Activated naive CD8-positive, alpha-beta T cell treated with anti-CD3 and anti-CD28 coated beads, Interleukin-2, amount 10 ng/mL, durations not matched to agents 7 days and 5 days (primary cell): ENCODE data around the gene DNAL1. TPM values are rescaled to one million over a fixed set of nuclear protein-coding genes. Genes with fewer than 3 reads are reported as not detected.
"Not testable (repeated sequence)": the region's sequence is repeated elsewhere in the genome, so short reads cannot be mapped to it uniquely, and the experiment has no call there.

Experiments used
- ATAC-seq: fragments of 150-1000 bp; cut with Tn5 transposase; one replicate; pipeline ENCODE4 v1.10.0; 2021; ENCODE audit warnings: low read depth, moderate library complexity
- POLR2A ChIA-PET: fragments of 350-600 bp; sonication (Branson Sonifier 250); formaldehyde crosslinking; loops from one replicate; lab custom pipeline; 2021; ENCODE audit warnings: antibody characterized with exemption; lab: Charles Lee
- DNase-seq: peaks from one replicate; pipeline ENCODE4 v3.0.0; 2021
- H3K27ac Mint-ChIP-seq: one replicate; pipeline ENCODE4 v1.8.0; 2022; ENCODE audit warnings: mild to moderate bottlenecking, mixed read lengths
- H3K27me3 Mint-ChIP-seq: one replicate; pipeline ENCODE4 v1.8.0; 2022; ENCODE audit warnings: mild to moderate bottlenecking, moderate library complexity, mixed read lengths
- H3K36me3 Mint-ChIP-seq: one replicate; pipeline ENCODE4 v1.8.0; 2021; ENCODE audit warnings: mild to moderate bottlenecking, mixed read lengths
- H3K4me1 Mint-ChIP-seq: one replicate; pipeline ENCODE4 v1.8.0; 2021; ENCODE audit warnings: mixed read lengths
- H3K4me3 Mint-ChIP-seq: one replicate; pipeline ENCODE4 v1.8.0; 2022; ENCODE audit warnings: mild to moderate bottlenecking, moderate library complexity, mixed read lengths
- H3K9me3 Mint-ChIP-seq: one replicate; pipeline ENCODE4 v1.8.0; 2021; ENCODE audit warnings: mixed read lengths
- total RNA-seq, 2 experiments: library from RNA; stranded (reverse); gene quantifications; one replicate each; pipeline ENCODE4 v1.2.3, GENCODE V29; 2021

DNAL1 gene
- total RNA-seq, 2 experiments from 2014 or later: 6.3 TPM

GRCh38 chr14:73659202-73659601 is 14.4 kb downstream of the DNAL1 start:
- H3K36me3 Mint-ChIP-seq, H3K4me3 Mint-ChIP-seq, H3K9me3 Mint-ChIP-seq, H3K27ac Mint-ChIP-seq, H3K4me1 Mint-ChIP-seq, ATAC-seq, DNase-seq, H3K27me3 Mint-ChIP-seq, POLR2A ChIA-PET: not testable (repeated sequence)

- H3K27ac Mint-ChIP-seq: no peak overlapping the region
- H3K4me3 Mint-ChIP-seq: no peak overlapping the region
- no peak for ATAC-seq
- POLR2A ChIA-PET: no interaction called here
- no peak for DNase-seq
- H3K27me3 Mint-ChIP-seq: no peaks in the 10 kb centered on the region
- peaks cover 1% of the 10 kb centered on the region for H3K4me1 Mint-ChIP-seq
- peaks cover 1% of the 10 kb centered on the region for H3K36me3 Mint-ChIP-seq
- no peaks in the 10 kb centered on the region for H3K9me3 Mint-ChIP-seq
Observed at GRCh38 chr14:73660511-73660910, 15.7 kb downstream of the DNAL1 start.

GRCh38 chr14:73661872-73662271 is 17.1 kb downstream of the DNAL1 start:
- no peaks in the 10 kb centered on the region for H3K27me3 Mint-ChIP-seq
- ATAC-seq (no peak), DNase-seq (no peak)
- no peak overlapping the region for H3K27ac Mint-ChIP-seq
- no peaks in the 10 kb centered on the region for H3K9me3 Mint-ChIP-seq
- POLR2A ChIA-PET: no interaction called here
- no peak overlapping the region for H3K4me3 Mint-ChIP-seq
- peaks cover 1% of the 10 kb centered on the region for H3K4me1 Mint-ChIP-seq
- peaks cover 1% of the 10 kb centered on the region for H3K36me3 Mint-ChIP-seq

GRCh38 chr14:73662487-73662943 is 17.7 kb downstream of the DNAL1 start:
- Mint-ChIP-seq H3K36me3 (peaks cover 1% of the 10 kb centered on the region), H3K27me3 (no peaks in the 10 kb centered on the region), H3K27ac (no peak overlapping the region), H3K4me1 (peaks cover 1% of the 10 kb centered on the region), H3K9me3 (no peaks in the 10 kb centered on the region), H3K4me3 (no peak overlapping the region)
- ATAC-seq (no peak), DNase-seq (no peak)
- POLR2A ChIA-PET: no interaction called here

DNA sequence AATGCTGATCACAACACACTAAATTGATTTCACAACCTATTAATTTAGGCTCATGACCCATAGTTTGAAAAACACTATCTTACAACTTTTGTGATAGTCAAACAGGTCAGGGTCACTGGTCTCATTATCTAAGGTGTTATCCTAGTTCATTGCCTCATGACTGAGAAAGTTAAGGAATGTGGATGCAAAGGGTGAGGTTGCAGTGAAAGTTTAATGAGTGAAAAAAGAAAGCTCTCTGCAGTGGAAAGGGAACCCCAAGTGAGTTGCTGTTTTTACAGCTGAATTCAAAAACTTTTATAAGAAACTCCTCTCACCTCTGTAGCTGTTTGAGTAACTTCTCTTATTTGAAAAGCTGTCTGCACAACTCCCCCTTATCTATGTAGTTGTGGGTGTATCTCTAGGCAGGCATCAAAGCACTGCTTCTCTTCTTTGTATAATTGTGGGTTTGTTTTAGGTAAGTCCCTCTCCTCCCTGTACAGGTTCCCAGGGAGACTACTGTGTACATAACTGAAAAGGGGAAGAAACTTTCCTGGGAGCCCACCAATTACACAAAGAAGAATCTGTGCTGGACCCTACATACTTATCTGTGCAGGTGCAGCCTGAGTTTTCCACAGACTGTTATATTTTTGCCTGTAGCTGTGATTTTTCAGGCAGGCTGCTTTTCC is 18.9 kb downstream of the DNAL1 start:
- H3K4me3 Mint-ChIP-seq: no peak overlapping the region
- H3K27ac Mint-ChIP-seq: no peak overlapping the region
- H3K4me1 Mint-ChIP-seq: peaks cover 1% of the 10 kb centered on the region
- H3K9me3 Mint-ChIP-seq: no peaks in the 10 kb centered on the region
- no peaks in the 10 kb centered on the region for H3K36me3 Mint-ChIP-seq
- POLR2A ChIA-PET: no interaction called here
- ATAC-seq (no peak), DNase-seq (no peak)
- H3K27me3 Mint-ChIP-seq: no peaks in the 10 kb centered on the region

- no peaks in the 10 kb centered on the region for H3K9me3 Mint-ChIP-seq
- H3K4me1 Mint-ChIP-seq: peaks cover 1% of the 10 kb centered on the region
- no peaks in the 10 kb centered on the region for H3K27me3 Mint-ChIP-seq
- DNase-seq (no peak), ATAC-seq (no peak)
- H3K27ac Mint-ChIP-seq: no peak overlapping the region
- no peak overlapping the region for H3K4me3 Mint-ChIP-seq
- H3K36me3 Mint-ChIP-seq: no peaks in the 10 kb centered on the region
- POLR2A ChIA-PET: no interaction called here
Observed at GRCh38 chr14:73665130-73665529, 20.3 kb downstream of the DNAL1 start.

DNA sequence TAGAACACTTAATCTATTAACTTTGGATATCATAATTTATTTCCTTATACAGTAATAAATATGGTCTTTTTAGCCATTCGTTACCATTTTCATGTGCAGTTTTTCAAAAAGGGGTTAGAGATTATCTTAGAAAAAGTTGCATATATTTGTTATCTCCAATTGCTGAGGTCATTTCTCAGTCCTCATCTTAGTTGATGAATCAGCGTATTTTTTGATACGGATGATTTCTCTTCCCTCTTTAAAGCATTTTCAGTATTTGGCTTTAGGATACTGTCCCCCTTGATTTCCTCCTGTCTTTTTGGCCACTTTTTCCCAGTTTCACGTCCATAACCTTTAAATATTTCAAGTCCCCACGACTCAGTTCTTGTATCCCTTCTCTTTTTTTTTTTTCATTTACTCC is 21.8 kb downstream of the DNAL1 start:
- no peak for ATAC-seq

GRCh38 chr14:73667854-73668253 is 23.1 kb downstream of the DNAL1 start:
- Mint-ChIP-seq H3K27ac (no peak overlapping the region), H3K36me3 (no peaks in the 10 kb centered on the region), H3K4me3 (no peak overlapping the region), H3K4me1 (peaks cover 1% of the 10 kb centered on the region), H3K27me3 (no peaks in the 10 kb centered on the region), H3K9me3 (no peaks in the 10 kb centered on the region)
- POLR2A ChIA-PET: no interaction called here
- no peak for DNase-seq
- no peak for ATAC-seq

More for the DNA sequence above, 21.8 kb downstream of the DNAL1 start:
- H3K4me1 Mint-ChIP-seq: peaks cover 1% of the 10 kb centered on the region
- POLR2A ChIA-PET: no interaction called here
- H3K27me3 Mint-ChIP-seq: no peaks in the 10 kb centered on the region
- no peaks in the 10 kb centered on the region for H3K36me3 Mint-ChIP-seq
- no peak overlapping the region for H3K4me3 Mint-ChIP-seq
- no peak for DNase-seq
- H3K9me3 Mint-ChIP-seq: no peaks in the 10 kb centered on the region
- no peak overlapping the region for H3K27ac Mint-ChIP-seq

- Mint-ChIP-seq H3K27me3 (no peaks in the 10 kb centered on the region), H3K27ac (no peak overlapping the region), H3K9me3 (no peaks in the 10 kb centered on the region), H3K4me1 (no peaks in the 10 kb centered on the region), H3K36me3 (no peaks in the 10 kb centered on the region), H3K4me3 (no peak overlapping the region)
- no peak for ATAC-seq
- no peak for DNase-seq
- POLR2A ChIA-PET: no interaction called here
Observed at GRCh38 chr14:73674986-73675385, 30.2 kb downstream of the DNAL1 start.

- H3K4me3 Mint-ChIP-seq: no peak overlapping the region
- ATAC-seq: no peak
- H3K9me3 Mint-ChIP-seq: no peaks in the 10 kb centered on the region
- POLR2A ChIA-PET: interaction anchor here (0.5 to 0.7 kb wide), 2 partner anchors 85 to 348 kb away, joined by 3 to 4 read pairs; no protein-coding TSS in a partner anchor
- H3K27ac Mint-ChIP-seq: no peak overlapping the region
- no peaks in the 10 kb centered on the region for H3K27me3 Mint-ChIP-seq
- H3K36me3 Mint-ChIP-seq: no peaks in the 10 kb centered on the region
- no peak for DNase-seq
- no peaks in the 10 kb centered on the region for H3K4me1 Mint-ChIP-seq
Observed at GRCh38 chr14:73678698-73679097, 33.9 kb downstream of the DNAL1 start.

- no peak overlapping the region for H3K4me3 Mint-ChIP-seq
- H3K27me3 Mint-ChIP-seq: no peaks in the 10 kb centered on the region
- DNase-seq (no peak), ATAC-seq (no peak)
- no peaks in the 10 kb centered on the region for H3K4me1 Mint-ChIP-seq
- H3K27ac Mint-ChIP-seq: no peak overlapping the region
- H3K36me3 Mint-ChIP-seq: no peaks in the 10 kb centered on the region
- H3K9me3 Mint-ChIP-seq: no peaks in the 10 kb centered on the region
- POLR2A ChIA-PET: no interaction called here
Observed at GRCh38 chr14:73680821-73681220, 36.0 kb downstream of the DNAL1 start.

DNA sequence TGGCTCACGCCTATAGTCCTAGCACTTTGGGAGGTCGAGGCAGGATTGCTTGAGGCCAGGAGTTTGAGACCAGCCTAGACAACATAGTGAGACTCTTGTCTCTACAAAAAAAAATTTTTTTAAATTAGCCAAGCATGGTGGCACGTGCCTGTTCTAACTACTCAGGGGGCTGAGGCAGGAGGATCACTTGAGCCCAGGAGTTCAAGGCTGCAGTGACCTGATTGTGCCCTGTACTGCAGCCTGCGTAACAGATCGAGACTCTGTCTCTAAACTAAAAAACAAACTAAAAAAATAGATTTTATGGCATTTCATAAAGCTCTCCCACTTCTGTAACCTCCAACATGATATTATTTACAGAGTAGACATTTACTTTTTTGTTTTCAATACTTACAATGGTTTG is 39.8 kb downstream of the DNAL1 start:
- no peak overlapping the region for H3K4me3 Mint-ChIP-seq
- no peaks in the 10 kb centered on the region for H3K4me1 Mint-ChIP-seq
- POLR2A ChIA-PET: no interaction called here

GRCh38 chr14:73685328-73685727 is 40.5 kb downstream of the DNAL1 start:
- Mint-ChIP-seq H3K4me3 (no peak overlapping the region), H3K36me3 (no peaks in the 10 kb centered on the region), H3K4me1 (no peaks in the 10 kb centered on the region), H3K9me3 (no peaks in the 10 kb centered on the region), H3K27me3 (no peaks in the 10 kb centered on the region), H3K27ac (no peak overlapping the region)
- DNase-seq (no peak), ATAC-seq (no peak)
- POLR2A ChIA-PET: no interaction called here

More for the DNA sequence above, 39.8 kb downstream of the DNAL1 start:
- Mint-ChIP-seq H3K36me3 (no peaks in the 10 kb centered on the region), H3K27ac (no peak overlapping the region), H3K27me3 (no peaks in the 10 kb centered on the region), H3K9me3 (no peaks in the 10 kb centered on the region)
- DNase-seq (no peak), ATAC-seq (no peak)

DNA sequence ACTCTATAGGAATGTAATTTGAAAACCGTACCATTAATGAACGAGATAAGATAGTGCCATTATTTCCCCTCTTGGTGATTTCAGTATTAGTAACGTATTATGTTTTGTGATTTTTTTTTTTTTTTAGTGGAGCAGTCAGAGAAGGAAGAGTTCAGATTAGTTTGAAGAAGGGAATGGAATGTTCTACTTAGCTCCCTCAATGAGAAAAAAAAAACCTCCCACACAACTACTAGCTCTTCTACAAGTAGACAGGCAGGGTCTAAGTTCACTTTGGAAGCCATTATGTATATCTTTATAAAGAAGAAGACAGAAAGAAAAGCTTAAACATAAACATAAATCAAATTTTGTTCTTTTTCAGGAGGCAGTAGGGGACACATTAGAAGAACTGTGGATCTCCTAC is 42.1 kb downstream of the DNAL1 start:
- Mint-ChIP-seq H3K4me3 (no peak overlapping the region), H3K4me1 (no peaks in the 10 kb centered on the region), H3K27ac (no peak overlapping the region), H3K9me3 (no peaks in the 10 kb centered on the region), H3K27me3 (no peaks in the 10 kb centered on the region), H3K36me3 (no peaks in the 10 kb centered on the region)
- ATAC-seq (no peak), DNase-seq (no peak)
- POLR2A ChIA-PET: no interaction called here
